NCI-H1694 (cell line): ENCODE measurements around the gene CYP20A1.
A peak's percentile ranks its signal among the peaks of the same experiment; 100 is the strongest.
"Not testable (repeated sequence)": the region's sequence is repeated elsewhere in the genome, so short reads cannot be mapped to it uniquely, and the experiment has no call there.

ENCODE experiments used
- DNase-seq: peaks from one replicate; lab custom pipeline; 2025; lab: John Stamatoyannopoulos, UW

Gene CYP20A1

GRCh38 chr2:203280428-203281064 is 41.7 kb downstream of the CYP20A1 start:
- DNase-seq: no peak

- DNase-seq: no peak
Observed at GRCh38 chr2:203282101-203282500, 43.3 kb downstream of the CYP20A1 start.

GRCh38 chr2:203286532-203286931 is 47.7 kb downstream of the CYP20A1 start:
- no peak for DNase-seq

GRCh38 chr2:203301667-203302066 is 62.8 kb downstream of the CYP20A1 start:
- no peak for DNase-seq

- not testable (repeated sequence) for DNase-seq
Observed at GRCh38 chr2:203302586-203302985, 63.8 kb downstream of the CYP20A1 start.

GRCh38 chr2:203310688-203311436 is 72.0 kb downstream of the CYP20A1 start:
- no peak for DNase-seq

GRCh38 chr2:203326356-203326755 is 87.5 kb downstream of the CYP20A1 start:
- DNase-seq: no peak

- DNase-seq: peak; percentile 36
Observed at GRCh38 chr2:203327582-203327900, 88.7 kb downstream of the CYP20A1 start.

- DNase-seq: peak; percentile 76
Observed at GRCh38 chr2:203327901-203328759, 89.3 kb downstream of the CYP20A1 start, which contains the start of gene ABI2. Gene ABI2 (plus strand): TSS chr2:203328394. CDS start chr2:203328515, 121 bp downstream.

GRCh38 chr2:203328760-203329540 is 90.1 kb downstream of the CYP20A1 start:
- DNase-seq: peak; percentile 23

- DNase-seq: no peak
Observed at GRCh38 chr2:203330434-203330833, 91.6 kb downstream of the CYP20A1 start.

GRCh38 chr2:203338322-203338721 is 99.5 kb downstream of the CYP20A1 start:
- DNase-seq: no peak

GRCh38 chr2:203340791-203341487 is 102.1 kb downstream of the CYP20A1 start:
- no peak for DNase-seq

GRCh38 chr2:203341741-203342310 is 103.0 kb downstream of the CYP20A1 start:
- DNase-seq: no peak

GRCh38 chr2:203342374-203342773 is 103.6 kb downstream of the CYP20A1 start:
- DNase-seq: not testable (repeated sequence)

GRCh38 chr2:203344667-203345066 is 105.8 kb downstream of the CYP20A1 start:
- no peak for DNase-seq

- DNase-seq: no peak
Observed at GRCh38 chr2:203346612-203347011, 107.8 kb downstream of the CYP20A1 start.

- no peak for DNase-seq
Observed at GRCh38 chr2:203347375-203347774, 108.6 kb downstream of the CYP20A1 start.

GRCh38 chr2:203352604-203353255 is 113.9 kb downstream of the CYP20A1 start:
- no peak for DNase-seq

- DNase-seq: no peak
Observed at GRCh38 chr2:203354966-203355365, 116.1 kb downstream of the CYP20A1 start.
